GM12878 (cell line): ENCODE measurements around the gene HOXD3. TPM values are rescaled to one million over a fixed set of nuclear protein-coding genes. Genes with fewer than 3 reads are reported as not detected.

Experiments used
- ATAC-seq: fragments of 200-7000 bp; cut with Tn5 transposase; 3 replicates; pipeline ENCODE4 v1.9.1; 2020; ENCODE audit warnings: mild to moderate bottlenecking, moderate library complexity
- BruUV-seq: library from RNA; stranded (reverse); fragments of 400-500 nt; replicated peaks from 2 replicates; lab custom pipeline; 2021; lab: Mats Ljungman, UMichigan
- CTCF ChIA-PET: fragments of 300-600 bp; sonication (Branson Sonifier 250); formaldehyde crosslinking; extraction: SDS; loops from one replicate; lab custom pipeline; 2021; ENCODE audit warnings: inconsistent platforms; lab: Yijun Ruan, JAX
- POLR2A ChIA-PET: fragments of 350-600 bp; formaldehyde crosslinking; extraction: SDS; loops from one replicate; lab custom pipeline; 2021; ENCODE audit warnings: inconsistent platforms; lab: Charles Lee
- RAD21 ChIA-PET: fragments of 300-600 bp; sonication (Branson Sonifier 250); formaldehyde crosslinking; loops from one replicate; lab custom pipeline; 2023; ENCODE audit warnings: antibody characterized with exemption; ENCODE audit not compliant: unreplicated experiment; lab: Charles Lee
- SMC1A ChIA-PET: fragments of 300-600 bp; sonication (Branson Sonifier 250); formaldehyde crosslinking; loops from one replicate; lab custom pipeline; 2023; ENCODE audit not compliant: unreplicated experiment, uncharacterized antibody; lab: Charles Lee
- DNase-seq: peaks from one replicate; pipeline ENCODE4 v3.0.0-alpha.2; 2011; ENCODE audit warnings: low read depth, low spot score
- FAIRE-seq: peaks from 3 replicates; lab custom pipeline; 2011; peaks lifted over from hg19 to GRCh38; lab: Jason Lieb, UNC
- H2AFZ ChIP-seq: 2 replicates; pipeline ENCODE4 v1.6.0; 2011; ENCODE audit warnings: low read depth, low read length, control low read depth; ENCODE audit not compliant: control insufficient read depth
- H3K27ac ChIP-seq: 2 replicates; pipeline ENCODE4 v1.5.1; 2011; ENCODE audit warnings: control low read depth; ENCODE audit not compliant: control insufficient read depth, insufficient read depth
- H3K27me3 ChIP-seq, 2 experiments: replicated peaks in 1 of 2; 2 replicates each; pipeline versions ENCODE4 v1.6.0 to v1.6.1; 2011; ENCODE audit warnings: low read length in 1 of 2; ENCODE audit not compliant: control insufficient read depth in 2 of 2, insufficient read depth in 2 of 2
- H3K36me3 ChIP-seq, 2 experiments: 2 replicates each; pipeline ENCODE4 v1.5.1; 2011; ENCODE audit warnings: low read length in 1 of 2; ENCODE audit not compliant: control insufficient read depth in 2 of 2, insufficient read depth in 2 of 2
- H3K4me1 ChIP-seq: 2 replicates; pipeline ENCODE4 v1.6.1; 2011; ENCODE audit warnings: mild to moderate bottlenecking, low read length, moderate library complexity, mixed read lengths; ENCODE audit not compliant: control insufficient read depth, insufficient read depth
- H3K4me2 ChIP-seq: 2 replicates; pipeline ENCODE4 v1.6.0; 2011; ENCODE audit warnings: control low read depth; ENCODE audit not compliant: control insufficient read depth, insufficient read depth
- H3K4me3 ChIP-seq: fragments of 200-600 bp; sonication (generic); 2 replicates; pipeline ENCODE4 v1.5.1; 2016
- H3K79me2 ChIP-seq: 2 replicates; pipeline ENCODE4 v1.6.0; 2011; ENCODE audit warnings: low read length; ENCODE audit not compliant: control insufficient read depth, insufficient read depth
- H3K9ac ChIP-seq: 2 replicates; pipeline ENCODE4 v1.8.0; 2011; ENCODE audit warnings: low read length, control low read depth, mixed read lengths; ENCODE audit not compliant: control insufficient read depth, insufficient read depth
- H3K9me3 ChIP-seq: replicated peaks from 3 replicates; pipeline ENCODE4 v1.5.1; 2011; ENCODE audit warnings: mild to moderate bottlenecking, low read length; ENCODE audit not compliant: control insufficient read depth, insufficient read depth
- H4K20me1 ChIP-seq: 2 replicates; pipeline ENCODE4 v1.6.0; 2011; ENCODE audit not compliant: control insufficient read depth, insufficient read depth
- CHD2 ChIP-seq: IDR thresholded peaks from 2 replicates; pipeline ENCODE4 v1.6.1; 2011; ENCODE audit warnings: low read depth, low read length, improper control_type of control experiment, borderline replicate concordance
- EP300 ChIP-seq, 2 experiments: fragments of 150-350 bp in 1 of 2; IDR thresholded peaks; 2 replicates each; pipeline ENCODE4 v1.6.1; 2011 to 2012; ENCODE audit warnings: low read depth in 2 of 2, low read length in 2 of 2, borderline replicate concordance in 1 of 2, improper control_type of control experiment in 1 of 2, inconsistent platforms in 1 of 2; ENCODE audit not compliant: control insufficient read depth in 1 of 2
- HDGF ChIP-seq: fragments of 450-650 bp; IDR thresholded peaks from 2 replicates; pipeline ENCODE4 v1.6.1; 2016; ENCODE audit warnings: antibody characterized with exemption
- MXI1 ChIP-seq: fragments of 150-350 bp; IDR thresholded peaks from 2 replicates; pipeline ENCODE4 v1.6.1; 2011; ENCODE audit warnings: low read depth, mild to moderate bottlenecking, inconsistent platforms, low read length, improper control_type of control experiment
- MYB ChIP-seq: fragments of 150-350 bp; IDR thresholded peaks from 2 replicates; pipeline ENCODE4 v1.6.1; 2014; ENCODE audit warnings: mild to moderate bottlenecking, low read depth, low read length, borderline replicate concordance
- RBBP5 ChIP-seq: fragments of 200-600 bp; sonication (generic); conservative IDR thresholded peaks from 2 replicates; pipeline ENCODE4 v1.6.1; 2016
- SREBF1 ChIP-seq: IDR thresholded peaks from 2 replicates; pipeline ENCODE4 v1.6.1; 2012; ENCODE audit warnings: mild to moderate bottlenecking, low read length
- SRF ChIP-seq, 2 experiments: IDR thresholded peaks; 2 replicates each; pipeline ENCODE4 v1.6.1; 2011; ENCODE audit warnings: low read depth in 2 of 2, low read length in 2 of 2, mild to moderate bottlenecking in 1 of 2, moderate library complexity in 1 of 2
- TCF7 ChIP-seq: IDR thresholded peaks from 2 replicates; pipeline ENCODE4 v1.6.1; 2014; ENCODE audit warnings: antibody characterized with exemption, borderline replicate concordance
- WGBS: methylation state at CpG from one replicate; pipeline ENCODE4 v1.1.6; 2016; ENCODE audit warnings: low lambda C conversion rate; ENCODE audit not compliant: insufficient replicate concordance, insufficient coverage; ENCODE audit errors: missing lambda C conversion rate; 5-methylcytosine and 5-hydroxymethylcytosine counted together
- in situ Hi-C: fragments of 300-500 bp; cut with MboI; formaldehyde crosslinking; loops from 9 replicates; pipeline ENCODE4 v1.14.3; 2018; ENCODE audit warnings: mixed read lengths
- intact Hi-C: fragments of 100-400 bp; cut with micrococcal nuclease; formaldehyde crosslinking; loops from one replicate; pipeline ENCODE4 v1.14.2; 2022; ENCODE audit not compliant: unreplicated experiment
- polyA plus RNA-seq, 11 experiments: library from polyadenylated mRNA; depleted of rRNA in 4 of 11; unstranded in 6 of 11; stranded (reverse) in 5 of 11; fragments of >200 nt; fragmentation: Nextera tagmentation in 4 of 11; fragmentation: Illumina TruSeq in 1 of 11; extraction: Ambion mirVana in 4 of 11; extraction: Trizol in 1 of 11; gene quantifications; 1 replicate in 1 of 11; 2 replicates in 10 of 11; pipeline versions ENCODE4 v1.2.1 to v1.2.3, GENCODE V29; 2011 to 2016; ENCODE audit warnings: inconsistent platforms in 2 of 11, missing spikeins in 2 of 11, low read depth in 1 of 11
- total RNA-seq, 4 experiments: library from RNA; depleted of rRNA in 3 of 4; stranded (reverse); fragments of >200 nt in 3 of 4; fragmentation: Illumina TruSeq in 1 of 4; extraction: Trizol in 1 of 4; gene quantifications; 2 replicates each; pipeline versions ENCODE4 v1.2.1 to v1.2.3, GENCODE V29; 2013 to 2021
- TF ChIP-seq, protein P1 (sequence below): fragments of 450-650 bp; IDR thresholded peaks from 2 replicates; pipeline ENCODE4 v1.6.1; 2014; ENCODE audit warnings: mild to moderate bottlenecking
- TF ChIP-seq, protein P2 (sequence below): fragments of 150-350 bp; IDR thresholded peaks from 2 replicates; pipeline ENCODE4 v1.6.1; 2016; ENCODE audit warnings: low read depth, low read length

Gene HOXD3
- total and polyA plus RNA-seq, 10 of the 15 experiments (the other 5 are each of a cell fraction or from before 2014, with no cell fraction given), result not detected

DNA sequence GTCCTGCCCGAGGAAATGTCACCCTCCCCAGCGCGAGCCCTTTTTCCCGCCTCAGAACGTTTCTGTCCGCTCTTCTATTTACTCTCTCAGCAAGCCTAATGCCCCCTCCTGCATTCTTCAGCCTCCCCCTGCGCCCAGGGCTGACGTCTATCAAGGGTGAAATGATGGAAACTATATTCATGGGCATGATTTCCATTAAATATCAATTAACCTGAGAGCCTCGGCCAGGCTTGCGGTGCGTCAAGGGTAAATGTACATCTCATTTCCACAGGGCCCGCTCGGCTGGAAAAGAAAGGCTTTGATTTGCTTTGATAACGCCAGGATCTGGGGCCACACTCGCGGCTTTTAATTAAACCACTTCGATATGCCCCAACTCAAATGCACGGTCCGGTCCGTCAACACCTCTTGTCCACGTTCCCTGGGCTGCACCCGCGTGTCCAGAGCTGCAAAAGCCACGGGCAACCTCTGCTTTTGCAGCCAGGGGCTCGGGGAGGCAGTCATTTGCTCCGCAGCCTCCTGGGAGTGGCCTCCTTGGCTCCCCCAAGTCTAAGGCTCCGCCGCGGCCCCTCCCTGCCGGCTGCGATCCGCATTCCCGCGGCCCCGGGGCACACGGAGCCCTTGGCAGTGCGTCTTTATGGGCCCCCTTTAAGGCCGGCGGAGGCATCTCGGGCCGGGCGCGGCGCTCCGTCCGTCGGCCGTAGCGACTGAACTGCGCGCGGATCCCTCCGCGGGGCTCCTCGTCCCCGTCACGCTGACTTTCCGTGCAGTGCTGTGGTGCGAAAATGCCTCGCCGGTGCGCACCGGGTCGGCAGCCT, 27.9 kb upstream of the HOXD3 start, which contains the start of gene HOXD8:
Gene HOXD8, plus strand, starts transcription at position 724 of the 815 bp plus-strand sequence. CDS start 662 bp downstream, outside the sequence.
- intact Hi-C loops (loop anchor here (5.0 kb wide), 2 partner anchors 688 to 1033 kb away; no protein-coding TSS in a partner anchor), in situ Hi-C loops (loop anchor here (5.0 to 25.0 kb wide), 4 partner anchors 508 to 1208 kb away; no protein-coding TSS in a partner anchor)
- H4K20me1 ChIP-seq, result no peaks in the 10 kb centered on the region
- RAD21 ChIA-PET, result interaction anchor here (2.6 to 3.7 kb wide), 2 partner anchors 325 to 1020 kb away, joined by 17 to 19 read pairs; no protein-coding TSS in a partner anchor
- H3K36me3 ChIP-seq, result no peaks in the 10 kb centered on the region
- no peak for ATAC-seq
- no peak within 1 kb of the TSS for H3K27ac ChIP-seq
- POLR2A ChIA-PET, result no interaction called here
- H3K4me1 ChIP-seq, result no peaks in the 10 kb centered on the region
- H3K4me3 ChIP-seq, result no peak within 1 kb of the TSS
- peaks cover 8 to 32% of the 10 kb centered on the region in 2 experiments for H3K27me3 ChIP-seq
- CTCF ChIA-PET, result interaction anchor here (3.1 to 4.3 kb wide), 3 partner anchors 326 to 1020 kb away, joined by 36 to 44 read pairs (median 40); no protein-coding TSS in a partner anchor
- SMC1A ChIA-PET, result interaction anchor here (0.9 kb wide), 1 partner anchor 523 kb away, joined by 3 read pairs; no protein-coding TSS in a partner anchor
- H3K79me2 ChIP-seq, result no peaks in the 10 kb centered on the region
- no peak within 1 kb of the TSS for H3K4me2 ChIP-seq
- BruUV-seq, result no TSS peak
- no peak for FAIRE-seq
- TF ChIP-seq SRF (IDR thresholded peaks at IDR 0.05; ENCODE audit: low read depth in 2 of 2, low read length in 2 of 2), result no peak
- TF ChIP-seq, protein P1, sequence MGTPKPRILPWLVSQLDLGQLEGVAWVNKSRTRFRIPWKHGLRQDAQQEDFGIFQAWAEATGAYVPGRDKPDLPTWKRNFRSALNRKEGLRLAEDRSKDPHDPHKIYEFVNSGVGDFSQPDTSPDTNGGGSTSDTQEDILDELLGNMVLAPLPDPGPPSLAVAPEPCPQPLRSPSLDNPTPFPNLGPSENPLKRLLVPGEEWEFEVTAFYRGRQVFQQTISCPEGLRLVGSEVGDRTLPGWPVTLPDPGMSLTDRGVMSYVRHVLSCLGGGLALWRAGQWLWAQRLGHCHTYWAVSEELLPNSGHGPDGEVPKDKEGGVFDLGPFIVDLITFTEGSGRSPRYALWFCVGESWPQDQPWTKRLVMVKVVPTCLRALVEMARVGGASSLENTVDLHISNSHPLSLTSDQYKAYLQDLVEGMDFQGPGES, result no peak
- TF ChIP-seq HDGF, result no peak
- no peak within 1 kb of the TSS for H2AFZ ChIP-seq
- DNase-seq, result no peak
- WGBS, result 61% methylated on average over 51 of the region's 64 CpGs
- peaks cover 1% of the 10 kb centered on the region; the same call in 2 of the 3 replicates for H3K9me3 ChIP-seq
- no peak within 1 kb of the TSS for H3K9ac ChIP-seq

DNA sequence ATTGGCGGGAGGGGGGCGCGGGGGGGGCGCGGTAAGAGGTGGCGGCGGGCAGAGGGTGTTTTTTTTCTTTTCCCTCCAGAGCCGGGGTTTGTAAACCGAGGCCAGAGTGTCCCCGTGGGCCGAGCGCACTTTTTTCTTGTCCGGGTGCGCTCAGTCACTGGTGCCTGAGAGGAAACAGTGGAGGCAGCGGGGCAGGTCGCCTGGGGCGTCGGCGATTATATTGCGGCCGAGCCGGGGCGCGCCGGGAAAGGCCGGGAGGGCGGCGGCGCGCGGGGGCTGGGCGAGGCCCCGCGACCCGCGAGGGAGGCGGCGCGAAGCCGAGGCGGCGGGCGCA, 27.3 kb upstream of the HOXD3 start:
- Histone ChIP-seq H3K27ac (no peak overlapping the region), H3K9ac (no peak overlapping the region), H3K9me3 (peaks cover 1% of the 10 kb centered on the region; the same call in 2 of the 3 replicates), H2AFZ (no peak overlapping the region), H3K4me2 (no peak overlapping the region), H3K4me1 (no peaks in the 10 kb centered on the region), H3K4me3 (no peak overlapping the region), H3K79me2 (no peaks in the 10 kb centered on the region), H3K27me3 (peaks cover 9 to 32% of the 10 kb centered on the region in 2 experiments), H4K20me1 (no peaks in the 10 kb centered on the region), H3K36me3 (no peaks in the 10 kb centered on the region)
- SMC1A ChIA-PET, result no interaction called here
- intact Hi-C loops, result loop anchor here (5.0 kb wide), 2 partner anchors 688 to 1033 kb away; no protein-coding TSS in a partner anchor
- 91% methylated on average over 24 of the region's 43 CpGs for WGBS
- TF ChIP-seq MXI1, result no peak
- no peak for TF ChIP-seq RBBP5
- TF ChIP-seq EP300 (IDR thresholded peaks at IDR 0.05; ENCODE audit: borderline replicate concordance in 1 of 2, control insufficient read depth in 1 of 2, low read depth in 2 of 2, low read length in 2 of 2), result no peak
- no peak for TF ChIP-seq MYB
- no peak for TF ChIP-seq CHD2
- TF ChIP-seq SREBF1, result no peak
- TF ChIP-seq, protein P2, sequence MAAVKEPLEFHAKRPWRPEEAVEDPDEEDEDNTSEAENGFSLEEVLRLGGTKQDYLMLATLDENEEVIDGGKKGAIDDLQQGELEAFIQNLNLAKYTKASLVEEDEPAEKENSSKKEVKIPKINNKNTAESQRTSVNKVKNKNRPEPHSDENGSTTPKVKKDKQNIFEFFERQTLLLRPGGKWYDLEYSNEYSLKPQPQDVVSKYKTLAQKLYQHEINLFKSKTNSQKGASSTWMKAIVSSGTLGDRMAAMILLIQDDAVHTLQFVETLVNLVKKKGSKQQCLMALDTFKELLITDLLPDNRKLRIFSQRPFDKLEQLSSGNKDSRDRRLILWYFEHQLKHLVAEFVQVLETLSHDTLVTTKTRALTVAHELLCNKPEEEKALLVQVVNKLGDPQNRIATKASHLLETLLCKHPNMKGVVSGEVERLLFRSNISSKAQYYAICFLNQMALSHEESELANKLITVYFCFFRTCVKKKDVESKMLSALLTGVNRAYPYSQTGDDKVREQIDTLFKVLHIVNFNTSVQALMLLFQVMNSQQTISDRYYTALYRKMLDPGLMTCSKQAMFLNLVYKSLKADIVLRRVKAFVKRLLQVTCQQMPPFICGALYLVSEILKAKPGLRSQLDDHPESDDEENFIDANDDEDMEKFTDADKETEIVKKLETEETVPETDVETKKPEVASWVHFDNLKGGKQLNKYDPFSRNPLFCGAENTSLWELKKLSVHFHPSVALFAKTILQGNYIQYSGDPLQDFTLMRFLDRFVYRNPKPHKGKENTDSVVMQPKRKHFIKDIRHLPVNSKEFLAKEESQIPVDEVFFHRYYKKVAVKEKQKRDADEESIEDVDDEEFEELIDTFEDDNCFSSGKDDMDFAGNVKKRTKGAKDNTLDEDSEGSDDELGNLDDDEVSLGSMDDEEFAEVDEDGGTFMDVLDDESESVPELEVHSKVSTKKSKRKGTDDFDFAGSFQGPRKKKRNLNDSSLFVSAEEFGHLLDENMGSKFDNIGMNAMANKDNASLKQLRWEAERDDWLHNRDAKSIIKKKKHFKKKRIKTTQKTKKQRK, result no peak
- no peak for TF ChIP-seq TCF7
- FAIRE-seq, result no peak
- ATAC-seq, result no peak
- in situ Hi-C loops, result loop anchor here (5.0 to 25.0 kb wide), 4 partner anchors 508 to 1208 kb away; no protein-coding TSS in a partner anchor
- no peak for DNase-seq
- RAD21 ChIA-PET, result no interaction called here
- BruUV-seq, result no TSS peak
- POLR2A ChIA-PET, result no interaction called here
- CTCF ChIA-PET, result no interaction called here
